Posterior vena cava (tissue), 2 donors: ENCODE data around the gene ICE2. TPM values are rescaled to one million over a fixed set of nuclear protein-coding genes. Genes with fewer than 3 reads are reported as not detected.

Source experiments
- DNase-seq: peaks from one replicate; pipeline ENCODE4 v3.0.0-alpha.2; 2020; ENCODE audit warnings: low spot score
- intact Hi-C, 2 donors: fragments of 100-400 bp; cut with DNase I; formaldehyde crosslinking; loops; one replicate each; pipeline versions ENCODE4 v1.14.1 to v1.14.2; 2022 to 2023
- total RNA-seq, 2 donors: library from RNA; stranded (reverse); fragmentation: NEBNext Ultra II Directional; extraction: Animal tissue kit (Norgen Biotek cat#: 25700); gene quantifications; one replicate each; pipeline ENCODE4 v1.2.1, GENCODE V29; 2021
- donor health status: DM: yes; HTN: yes; CAD: no.
- donor health status: DM: yes; HTN: yes; CAD: no.

ICE2 gene
- total RNA-seq, 2 donors from 2014 or later, result 42.6 to 43.6 TPM

- intact Hi-C loops, result no loop called here
- no peak for DNase-seq
Measured at GRCh38 chr15:60396100-60396499, 82.8 kb downstream of the ICE2 start.

- intact Hi-C loops, result no loop called here
- no peak for DNase-seq
Measured at GRCh38 chr15:60395276-60396011, 83.5 kb downstream of the ICE2 start.

- intact Hi-C loops, result loop anchor here in 1 of 2 donors (5.0 kb wide), 1 partner anchor 37 kb away; no protein-coding TSS in a partner anchor
Measured at GRCh38 chr15:60394689-60395097, 84.2 kb downstream of the ICE2 start.

GRCh38 chr15:60392986-60393790, 85.8 kb downstream of the ICE2 start:
- no peak for DNase-seq
- intact Hi-C loops, result loop anchor here in 1 of 2 donors (5.0 kb wide), 1 partner anchor 36 kb away; no protein-coding TSS in a partner anchor

More at GRCh38 chr15:60394689-60395097, 84.2 kb downstream of the ICE2 start:
- no peak for DNase-seq

GRCh38 chr15:60392601-60392985, 86.3 kb downstream of the ICE2 start:
- no peak for DNase-seq
- intact Hi-C loops, result loop anchor here in 1 of 2 donors (5.0 kb wide), 1 partner anchor 35 kb away; no protein-coding TSS in a partner anchor

GRCh38 chr15:60391722-60392315, 87.1 kb downstream of the ICE2 start:
- DNase-seq, result no peak
- intact Hi-C loops, result loop anchor here in 1 of 2 donors (5.0 kb wide), 1 partner anchor 35 kb away; no protein-coding TSS in a partner anchor

GRCh38 chr15:60390871-60391501, 88.0 kb downstream of the ICE2 start:
- intact Hi-C loops, result loop anchor here in 1 of 2 donors (5.0 kb wide), 1 partner anchor 34 kb away; no protein-coding TSS in a partner anchor
- no peak for DNase-seq

- intact Hi-C loops, result loop anchor here in 1 of 2 donors (5.0 kb wide), 1 partner anchor 33 kb away; no protein-coding TSS in a partner anchor
- DNase-seq, result no peak
Measured at GRCh38 chr15:60390231-60390630, 88.7 kb downstream of the ICE2 start.

GRCh38 chr15:60389261-60390077, 89.5 kb downstream of the ICE2 start:
- intact Hi-C loops, result loop anchor here in 1 of 2 donors (5.0 kb wide), 1 partner anchor 32 kb away; no protein-coding TSS in a partner anchor
- DNase-seq, result no peak

- intact Hi-C loops, result no loop called here
Measured at GRCh38 chr15:60387321-60387720, 91.6 kb downstream of the ICE2 start.

GRCh38 chr15:60386615-60387014, 92.3 kb downstream of the ICE2 start:
- DNase-seq, result no peak
- intact Hi-C loops, result no loop called here

More at GRCh38 chr15:60387321-60387720, 91.6 kb downstream of the ICE2 start:
- no peak for DNase-seq

- intact Hi-C loops, result no loop called here
Measured at GRCh38 chr15:60385620-60386552, 93.1 kb downstream of the ICE2 start.

GRCh38 chr15:60384526-60385126, 94.3 kb downstream of the ICE2 start:
- no peak for DNase-seq
- intact Hi-C loops, result no loop called here

More at GRCh38 chr15:60385620-60386552, 93.1 kb downstream of the ICE2 start:
- no peak for DNase-seq

GRCh38 chr15:60384053-60384452, 94.9 kb downstream of the ICE2 start:
- no peak for DNase-seq
- intact Hi-C loops, result no loop called here

GRCh38 chr15:60382773-60383674, 95.9 kb downstream of the ICE2 start:
- intact Hi-C loops, result no loop called here
- DNase-seq, result no peak
